Activated B cell treated with CpG ODN at 0.5 μM for 24 hours (primary cell): Measurements from ENCODE around the gene PLEKHG7. TPM values are rescaled to one million over a fixed set of nuclear protein-coding genes. Genes with fewer than 3 reads are reported as not detected.

Experiments
- ATAC-seq: fragments of 200-7000 bp; cut with Tn5 transposase; one replicate; pipeline ENCODE4 v1.10.0; 2021; ENCODE audit warnings: low read depth, mild to moderate bottlenecking, moderate library complexity
- CTCF ChIA-PET: fragments of 350-600 bp; sonication (Branson Sonifier 250); formaldehyde crosslinking; loops from one replicate; lab custom pipeline; 2021; ENCODE audit warnings: antibody characterized with exemption; lab: Charles Lee
- POLR2A ChIA-PET: fragments of 350-600 bp; sonication (Branson Sonifier 250); formaldehyde crosslinking; loops from one replicate; lab custom pipeline; 2021; ENCODE audit warnings: antibody characterized with exemption; lab: Charles Lee
- DNase-seq: peaks from one replicate; pipeline ENCODE4 v3.0.0; 2022
- H3K27ac Mint-ChIP-seq: one replicate; pipeline ENCODE4 v1.8.0; 2020; ENCODE audit warnings: mixed read lengths
- H3K27me3 Mint-ChIP-seq: one replicate; pipeline ENCODE4 v1.8.0; 2021; ENCODE audit warnings: mixed read lengths
- H3K36me3 Mint-ChIP-seq: one replicate; pipeline ENCODE4 v1.8.0; 2021; ENCODE audit warnings: low read depth, mixed read lengths
- H3K4me1 Mint-ChIP-seq: one replicate; pipeline ENCODE4 v1.8.0; 2021; ENCODE audit warnings: mixed read lengths
- H3K4me3 Mint-ChIP-seq: one replicate; pipeline ENCODE4 v1.8.0; 2020; ENCODE audit warnings: mild to moderate bottlenecking, mixed read lengths
- H3K9me3 Mint-ChIP-seq: one replicate; pipeline ENCODE4 v1.8.0; 2020; ENCODE audit warnings: mixed read lengths
- CTCF ChIP-seq: fragments of 200-600 bp; IDR thresholded peaks from one replicate; pipeline ENCODE4 v1.8.0; 2022; ENCODE audit warnings: antibody characterized with exemption, mild to moderate bottlenecking
- intact Hi-C: fragments of 100-400 bp; cut with micrococcal nuclease; formaldehyde crosslinking; loops from one replicate; pipeline ENCODE4 v1.15.1; 2024
- total RNA-seq: library from RNA; stranded (reverse); gene quantifications from 2 replicates; pipeline ENCODE4 v1.2.3, GENCODE V29; 2022

Gene PLEKHG7
- total RNA-seq, 1 donor from 2014 or later, result 3.4 TPM

- CTCF ChIA-PET, result no interaction called here
- Mint-ChIP-seq H3K4me3 (no peak overlapping the region), H3K36me3 (peaks cover 33% of the 10 kb centered on the region), H3K27me3 (no peaks in the 10 kb centered on the region), H3K9me3 (no peaks in the 10 kb centered on the region), H3K27ac (no peak overlapping the region), H3K4me1 (no peaks in the 10 kb centered on the region)
- TF ChIP-seq CTCF, result no peak
- DNase-seq, result no peak
- intact Hi-C loops, result no loop called here
- POLR2A ChIA-PET, result no interaction called here
- ATAC-seq, result no peak
Observed at GRCh38 chr12:92718483-92718990, 15.7 kb downstream of the PLEKHG7 start.

GRCh38 chr12:92719674-92720073, 16.9 kb downstream of the PLEKHG7 start:
- ChIA-PET POLR2A (no interaction called here), CTCF (no interaction called here)
- Mint-ChIP-seq H3K36me3 (peaks cover 41% of the 10 kb centered on the region), H3K4me1 (no peaks in the 10 kb centered on the region), H3K4me3 (no peak overlapping the region), H3K27me3 (no peaks in the 10 kb centered on the region), H3K27ac (no peak overlapping the region), H3K9me3 (peaks cover 7% of the 10 kb centered on the region)
- DNase-seq, result no peak
- intact Hi-C loops, result no loop called here
- no peak for TF ChIP-seq CTCF
- ATAC-seq, result no peak

GRCh38 chr12:92721130-92721529, 18.3 kb downstream of the PLEKHG7 start:
- peaks cover 39% of the 10 kb centered on the region for H3K36me3 Mint-ChIP-seq
- no peak overlapping the region for H3K4me3 Mint-ChIP-seq
- H3K4me1 Mint-ChIP-seq, result no peaks in the 10 kb centered on the region
- peaks cover 14% of the 10 kb centered on the region for H3K9me3 Mint-ChIP-seq
- ATAC-seq, result no peak
- no peak overlapping the region for H3K27ac Mint-ChIP-seq
- intact Hi-C loops, result no loop called here
- ChIA-PET POLR2A (no interaction called here), CTCF (no interaction called here)
- no peak for DNase-seq
- no peak for TF ChIP-seq CTCF
- H3K27me3 Mint-ChIP-seq, result no peaks in the 10 kb centered on the region

- CTCF ChIA-PET, result no interaction called here
- H3K27ac Mint-ChIP-seq, result no peak overlapping the region
- DNase-seq (no peak), ATAC-seq (no peak)
- H3K27me3 Mint-ChIP-seq, result no peaks in the 10 kb centered on the region
- intact Hi-C loops, result no loop called here
- peaks cover 39% of the 10 kb centered on the region for H3K36me3 Mint-ChIP-seq
- H3K4me1 Mint-ChIP-seq, result no peaks in the 10 kb centered on the region
- POLR2A ChIA-PET, result no interaction called here
- H3K9me3 Mint-ChIP-seq, result peaks cover 14% of the 10 kb centered on the region
- no peak for TF ChIP-seq CTCF
- no peak overlapping the region for H3K4me3 Mint-ChIP-seq
Observed at GRCh38 chr12:92721656-92722055, 18.9 kb downstream of the PLEKHG7 start.

- Mint-ChIP-seq H3K27ac (no peak overlapping the region), H3K4me3 (no peak overlapping the region), H3K4me1 (no peaks in the 10 kb centered on the region), H3K27me3 (no peaks in the 10 kb centered on the region), H3K36me3 (peaks cover 45% of the 10 kb centered on the region), H3K9me3 (peaks cover 14% of the 10 kb centered on the region)
- intact Hi-C loops, result no loop called here
- ATAC-seq (no peak), DNase-seq (no peak)
- CTCF ChIA-PET, result no interaction called here
- POLR2A ChIA-PET, result interaction anchor here (0.6 kb wide), 1 partner anchor 697 kb away, joined by 4 read pairs; no protein-coding TSS in a partner anchor
- TF ChIP-seq CTCF, result no peak
Observed at GRCh38 chr12:92722897-92723296, 20.1 kb downstream of the PLEKHG7 start.
